CMK (cell line): ENCODE results near the gene GAL3ST1.
"Not testable (repeated sequence)": the region's sequence is repeated elsewhere in the genome, so short reads cannot be mapped to it uniquely, and the experiment has no call there.

Experiments
- DNase-seq: peaks from one replicate; pipeline ENCODE4 v3.0.0-alpha.2; 2010; ENCODE audit warnings: low read depth

The GAL3ST1 gene

DNA sequence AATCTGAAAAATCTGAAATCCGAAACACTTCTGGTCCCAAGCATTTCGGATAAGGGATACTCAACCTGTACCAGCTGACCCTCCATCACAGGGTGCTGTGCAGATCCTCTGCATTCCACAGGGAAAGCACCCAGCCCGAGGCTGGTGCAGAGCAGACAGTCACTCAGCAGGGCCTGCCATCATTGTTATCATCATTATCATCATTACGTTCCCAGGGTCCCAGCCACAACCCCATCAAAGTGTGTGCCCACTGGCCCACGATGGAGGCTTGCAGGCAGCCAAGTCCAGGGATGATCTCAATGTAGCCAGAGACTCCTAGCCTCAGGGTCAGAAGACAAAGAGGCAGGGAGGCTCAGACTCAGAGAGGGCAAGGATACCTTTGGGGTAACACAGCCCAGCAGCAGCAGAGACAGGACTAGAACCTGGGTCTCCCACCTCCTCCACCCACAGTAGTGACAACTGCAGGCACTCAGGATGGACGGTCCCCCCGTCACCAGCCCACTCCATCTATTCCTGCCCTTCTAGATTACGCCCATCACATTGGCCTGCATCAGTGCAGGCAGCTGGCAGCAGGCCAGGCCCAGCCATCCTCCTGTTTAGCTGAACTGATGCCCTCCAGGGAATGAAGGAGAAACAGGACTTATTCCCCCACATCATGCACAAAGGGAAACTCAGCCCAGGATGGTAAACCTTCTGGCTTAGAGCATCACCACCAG lies 10.3 kb downstream of the GAL3ST1 start:
- DNase-seq, result no peak

DNA sequence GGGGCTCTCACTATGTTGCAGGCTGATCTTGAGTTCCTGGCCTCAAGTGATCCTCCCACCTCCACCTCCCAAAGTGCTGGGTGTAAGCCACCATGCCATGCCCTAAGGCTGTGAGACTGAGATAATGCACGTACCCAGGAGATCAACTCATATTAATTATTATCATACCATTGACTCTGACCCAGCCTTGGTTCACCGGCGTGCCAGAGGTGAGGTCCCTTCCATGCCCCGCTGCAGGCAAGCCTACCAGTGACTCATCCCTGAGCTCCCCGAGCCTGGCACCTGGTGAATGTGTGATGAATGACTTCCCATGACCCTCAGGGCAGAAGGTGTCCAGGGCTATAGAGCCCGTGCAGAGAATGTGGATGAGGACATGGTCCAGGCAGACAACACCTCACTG lies 12.1 kb downstream of the GAL3ST1 start:
- DNase-seq, result no peak

- no peak for DNase-seq
Observed at GRCh38 chr22:30561402-30562189, 12.9 kb downstream of the GAL3ST1 start.

GRCh38 chr22:30560643-30561202 lies 13.7 kb downstream of the GAL3ST1 start:
- DNase-seq, result not testable (repeated sequence)

- DNase-seq, result no peak
Observed at GRCh38 chr22:30559889-30560288, 14.6 kb downstream of the GAL3ST1 start.

DNA sequence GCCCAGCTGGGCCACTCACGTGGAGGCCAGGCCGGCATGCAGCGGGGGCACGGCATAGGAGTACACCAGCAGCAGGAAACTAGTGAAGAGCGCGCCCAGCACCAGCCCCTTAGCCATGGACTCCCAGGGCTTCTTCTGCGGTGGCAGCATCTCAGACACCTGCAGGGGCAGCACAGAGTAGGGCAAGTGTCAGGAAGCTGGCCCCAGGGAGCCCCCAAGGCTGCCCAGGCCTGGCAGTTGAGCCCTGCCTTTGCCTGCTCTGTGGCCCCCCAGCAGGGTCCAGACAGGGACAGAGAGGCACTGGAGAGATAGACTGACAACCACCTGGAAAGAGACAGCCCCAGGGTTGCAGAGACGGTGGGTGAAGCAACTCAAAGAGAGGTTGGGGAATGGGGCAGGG lies 17.2 kb downstream of the GAL3ST1 start:
- DNase-seq, result no peak

DNA sequence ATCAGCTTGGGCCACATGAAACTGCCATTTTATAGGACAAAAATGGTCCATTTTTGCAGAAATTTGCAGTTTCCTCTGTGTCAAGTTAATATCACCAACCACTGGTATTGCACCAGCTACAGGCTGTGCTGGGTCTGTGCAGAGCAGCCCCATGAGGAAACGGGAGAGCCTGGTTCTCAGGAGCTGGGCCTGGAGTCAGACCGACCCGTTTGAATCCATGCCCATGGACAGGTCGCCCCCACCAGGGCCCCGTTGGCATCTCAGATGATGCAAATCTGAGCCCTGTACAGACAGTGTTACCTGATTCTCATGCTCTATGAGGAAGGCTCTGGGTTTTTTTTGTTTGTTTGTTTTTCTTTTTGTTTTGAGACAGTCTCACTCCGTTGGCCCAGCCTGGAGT lies 18.1 kb downstream of the GAL3ST1 start:
- no peak for DNase-seq

GRCh38 chr22:30555282-30556210 lies 18.9 kb downstream of the GAL3ST1 start:
- DNase-seq, result no peak

GRCh38 chr22:30553971-30554370 lies 20.5 kb downstream of the GAL3ST1 start:
- no peak for DNase-seq

GRCh38 chr22:30552719-30553118 lies 21.7 kb downstream of the GAL3ST1 start:
- no peak for DNase-seq

DNA sequence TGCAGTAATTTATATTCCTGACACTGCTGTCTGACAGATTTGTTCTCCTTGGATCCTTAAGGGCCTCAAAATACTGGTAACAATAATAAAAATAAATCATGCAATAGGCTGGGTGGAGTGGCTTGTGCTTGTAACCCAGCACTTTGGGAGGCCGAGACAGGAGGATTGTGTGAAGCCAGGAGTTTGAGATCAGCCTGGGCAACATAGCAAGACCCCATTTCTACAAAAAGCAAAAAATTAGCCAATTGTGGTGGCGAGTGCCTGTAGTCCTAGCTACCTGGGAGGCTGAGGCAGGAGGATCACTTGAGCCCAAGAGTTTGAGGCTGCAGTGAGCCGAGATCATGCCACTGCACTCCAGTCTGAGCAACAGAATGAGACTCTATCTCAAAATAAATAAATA lies 22.7 kb downstream of the GAL3ST1 start:
- DNase-seq, result not testable (repeated sequence)

GRCh38 chr22:30547188-30547587 lies 27.3 kb downstream of the GAL3ST1 start:
- DNase-seq, result no peak

DNA sequence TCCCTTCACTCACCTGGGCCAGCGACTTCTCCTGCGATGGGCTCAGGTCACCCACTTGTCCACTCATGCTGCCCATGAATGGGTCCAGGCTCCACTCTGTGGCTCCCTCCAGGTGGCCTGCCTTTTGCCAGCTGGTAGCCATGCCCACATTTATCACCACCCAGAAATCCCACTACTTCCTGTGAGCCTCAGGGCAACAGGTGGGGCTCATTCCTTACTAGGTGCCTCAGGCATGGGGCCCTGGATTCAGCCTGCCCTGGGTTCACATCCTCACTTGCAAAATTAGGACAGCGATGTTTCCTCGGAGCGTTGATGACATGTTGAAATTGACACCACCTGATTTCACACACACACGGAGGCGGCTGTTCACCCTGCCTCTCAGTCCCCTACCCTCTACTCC lies 27.8 kb downstream of the GAL3ST1 start, which contains the start of gene SEC14L6:
SEC14L6 (minus strand) TSS at position 126 of the 400 bp plus-strand sequence; CDS start at position 67, 59 bp downstream.
- DNase-seq, result no peak

- no peak for DNase-seq
Observed at GRCh38 chr22:30542811-30543188, 31.7 kb downstream of the GAL3ST1 start.

DNA sequence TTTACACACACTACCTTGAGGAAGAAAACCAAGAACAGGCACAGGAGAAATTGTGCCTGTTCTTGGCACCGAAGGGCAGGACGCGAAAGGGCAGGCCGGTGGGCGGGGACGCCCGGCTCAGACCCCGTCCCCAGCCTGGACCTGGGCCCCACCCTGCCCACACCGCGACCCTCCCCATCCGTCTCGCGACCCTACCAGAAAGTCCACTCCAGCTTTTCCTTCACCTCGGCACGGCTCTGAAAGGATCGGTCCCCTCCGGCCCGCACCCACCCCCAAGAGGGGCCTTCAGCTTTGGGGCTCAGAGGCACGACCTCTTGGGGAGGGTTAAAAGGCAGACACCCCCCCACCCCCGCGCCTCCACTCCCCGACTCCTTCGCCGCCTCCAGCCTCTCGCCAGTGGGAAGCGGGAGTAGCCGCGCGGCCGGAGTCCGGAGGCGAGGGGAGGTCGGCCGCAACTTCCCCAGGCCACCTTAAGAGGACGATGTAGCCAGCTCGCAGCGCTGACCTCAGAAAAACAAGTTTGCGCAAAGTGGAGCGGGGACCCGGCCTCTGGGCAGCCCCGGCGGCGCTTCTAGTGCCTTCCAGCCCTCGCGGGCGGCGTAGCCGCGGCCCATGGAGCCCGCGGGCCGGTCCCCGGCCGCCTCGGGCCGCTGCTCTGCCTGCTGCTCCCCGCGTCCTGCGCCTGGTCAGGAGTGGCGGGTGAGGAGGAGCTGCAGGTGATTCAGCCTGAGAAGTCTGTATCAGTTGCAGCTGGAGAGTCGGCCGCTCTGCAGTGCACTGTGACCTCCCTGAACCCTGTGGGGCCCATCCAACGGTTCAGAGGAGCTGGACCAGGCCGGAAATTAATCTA lies 32.3 kb downstream of the GAL3ST1 start:
- no peak for DNase-seq

GRCh38 chr22:30541511-30541910 lies 33.0 kb downstream of the GAL3ST1 start:
- DNase-seq, result not testable (repeated sequence)

- no peak for DNase-seq
Observed at GRCh38 chr22:30539368-30539767, 35.1 kb downstream of the GAL3ST1 start.

GRCh38 chr22:30538280-30538679 lies 36.2 kb downstream of the GAL3ST1 start:
- no peak for DNase-seq

DNA sequence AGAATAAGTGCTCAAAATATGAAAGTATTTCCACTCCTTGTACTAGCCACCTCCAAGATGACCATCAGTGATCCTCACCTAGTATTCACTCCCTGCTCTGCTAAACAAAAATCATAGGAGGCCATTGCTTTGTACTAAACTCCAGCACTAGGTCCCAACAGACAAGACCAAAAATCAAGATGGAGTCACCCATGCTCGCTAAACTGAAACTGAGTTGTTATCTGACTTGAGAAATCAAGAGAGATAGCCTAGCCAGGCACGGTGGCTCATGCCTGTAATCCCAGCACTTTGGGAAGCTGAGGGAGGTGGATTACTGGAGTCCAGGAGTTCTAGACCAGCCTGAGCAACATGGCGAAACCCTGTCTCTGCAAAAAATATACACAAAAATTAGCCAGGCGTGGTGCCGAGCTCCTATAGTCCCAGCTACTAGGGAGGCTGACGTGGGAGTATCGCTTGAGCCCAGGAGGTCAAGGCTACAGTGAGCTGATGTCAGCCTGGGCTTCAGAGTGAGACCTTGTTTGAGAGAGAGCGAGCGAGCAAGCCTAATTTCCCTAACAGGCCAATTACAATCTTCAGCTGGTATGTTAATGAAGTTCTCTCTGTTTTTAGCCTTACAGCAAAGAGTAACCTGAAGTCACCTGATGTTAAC lies 37.3 kb downstream of the GAL3ST1 start:
- no peak for DNase-seq

DNA sequence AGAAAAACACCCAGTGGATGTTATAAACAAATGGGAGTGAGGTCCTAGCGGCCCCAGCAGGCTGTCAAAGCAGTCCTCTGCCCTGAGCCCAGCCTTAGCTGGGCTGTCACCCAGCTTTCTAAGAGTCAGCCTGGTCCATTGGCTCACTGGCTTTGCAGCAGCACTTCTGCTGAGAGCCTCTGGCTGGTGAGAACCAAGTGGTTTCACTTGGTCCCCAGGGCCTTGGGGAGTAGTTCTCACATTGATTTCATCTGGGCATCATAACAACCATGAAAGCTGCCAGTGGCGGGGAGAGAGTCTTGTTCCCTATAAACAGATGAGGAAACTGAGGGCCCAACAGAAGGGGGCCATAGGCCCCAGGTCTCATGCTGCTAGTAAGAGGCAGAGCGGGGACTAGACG lies 39.3 kb downstream of the GAL3ST1 start:
- no peak for DNase-seq
